CD4-positive, alpha-beta T cell treated with Interleukin-4 for 1 hour (primary cell): ENCODE data around the gene AGBL4.

ENCODE experiments used
- DNase-seq, 2 donors: peaks; one replicate each; pipeline ENCODE4 v3.0.0-alpha.2; 2020 to 2022

The AGBL4 gene

DNA sequence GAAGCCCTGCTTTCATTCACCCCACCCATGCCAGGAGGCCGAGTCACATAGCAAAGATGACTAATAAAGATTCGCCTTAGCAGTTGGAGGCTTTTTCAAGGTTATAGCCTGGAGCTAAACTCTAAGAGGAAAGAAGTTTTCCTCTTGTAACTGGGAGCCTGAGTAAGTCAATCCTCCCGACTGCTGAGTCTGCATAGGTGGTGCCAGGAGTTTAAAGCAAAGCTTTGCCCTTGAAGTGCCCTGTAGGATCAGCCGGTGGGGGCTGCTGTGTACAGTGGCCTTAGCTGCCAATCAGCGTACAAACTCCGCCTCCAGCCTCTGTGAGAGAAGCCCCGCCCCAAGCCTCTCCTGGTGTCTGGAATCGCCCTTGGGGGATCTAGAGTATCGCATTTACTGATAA, 1404.2 kb downstream of the AGBL4 start:
- DNase-seq = no peak

DNA sequence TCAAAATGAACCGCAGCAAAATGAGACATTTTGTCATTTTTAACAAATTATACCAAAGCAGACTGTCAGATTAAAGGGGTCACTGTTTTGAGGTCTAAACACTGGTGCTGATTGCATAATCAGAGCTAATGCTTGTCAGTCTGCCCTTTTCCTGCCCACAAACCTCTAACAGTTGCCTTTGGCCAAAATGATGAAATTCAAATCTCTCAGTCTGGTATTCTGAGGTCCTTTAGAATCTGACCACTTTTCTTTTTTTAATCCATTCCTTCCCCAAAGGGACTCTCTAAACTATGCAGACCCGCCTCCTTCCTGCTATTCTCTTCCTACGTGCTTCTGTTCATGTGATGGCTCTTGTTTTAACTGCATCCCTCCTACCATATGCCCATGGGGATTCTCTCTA, 1406.5 kb downstream of the AGBL4 start:
- no peak for DNase-seq

DNA sequence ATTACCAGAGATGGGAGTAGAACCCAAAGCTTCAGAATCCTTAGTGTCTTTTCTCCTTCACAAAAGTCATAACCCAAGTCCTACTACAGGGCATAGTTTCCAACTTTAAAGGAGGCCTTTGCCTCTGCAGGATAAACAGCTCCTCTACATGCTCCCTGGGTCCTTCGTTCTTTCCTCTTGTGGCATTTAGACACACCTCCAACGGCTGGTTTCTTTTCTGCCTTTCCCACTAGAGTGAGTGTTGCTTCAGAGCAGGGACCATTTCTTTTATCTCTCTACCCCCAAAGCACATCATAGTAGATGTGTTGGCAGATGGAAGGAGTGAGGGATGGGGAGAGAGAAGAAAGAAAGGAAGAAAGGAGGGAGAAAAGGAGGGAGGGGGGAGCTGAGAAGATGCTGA, 1407.0 kb downstream of the AGBL4 start:
- DNase-seq = no peak

DNA sequence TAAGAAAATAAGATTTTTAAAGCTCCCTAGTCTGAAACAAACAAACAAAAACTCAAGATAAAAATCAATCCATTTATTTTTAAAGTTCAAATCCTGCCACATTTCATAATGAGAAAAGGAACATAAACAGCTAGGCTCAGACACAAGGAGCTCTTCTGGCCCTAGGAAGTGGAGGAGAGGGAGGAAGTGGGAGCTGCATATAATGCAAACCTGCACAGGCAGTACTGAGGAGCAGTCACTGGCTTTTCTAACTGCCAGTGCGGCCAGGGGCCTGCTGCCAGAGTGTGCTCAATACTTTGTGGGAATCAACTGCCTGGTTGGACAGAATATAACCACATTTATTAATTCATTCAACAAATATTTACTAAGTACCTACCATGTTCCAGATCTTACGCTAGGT, 1411.9 kb downstream of the AGBL4 start:
- no peak for DNase-seq

DNA sequence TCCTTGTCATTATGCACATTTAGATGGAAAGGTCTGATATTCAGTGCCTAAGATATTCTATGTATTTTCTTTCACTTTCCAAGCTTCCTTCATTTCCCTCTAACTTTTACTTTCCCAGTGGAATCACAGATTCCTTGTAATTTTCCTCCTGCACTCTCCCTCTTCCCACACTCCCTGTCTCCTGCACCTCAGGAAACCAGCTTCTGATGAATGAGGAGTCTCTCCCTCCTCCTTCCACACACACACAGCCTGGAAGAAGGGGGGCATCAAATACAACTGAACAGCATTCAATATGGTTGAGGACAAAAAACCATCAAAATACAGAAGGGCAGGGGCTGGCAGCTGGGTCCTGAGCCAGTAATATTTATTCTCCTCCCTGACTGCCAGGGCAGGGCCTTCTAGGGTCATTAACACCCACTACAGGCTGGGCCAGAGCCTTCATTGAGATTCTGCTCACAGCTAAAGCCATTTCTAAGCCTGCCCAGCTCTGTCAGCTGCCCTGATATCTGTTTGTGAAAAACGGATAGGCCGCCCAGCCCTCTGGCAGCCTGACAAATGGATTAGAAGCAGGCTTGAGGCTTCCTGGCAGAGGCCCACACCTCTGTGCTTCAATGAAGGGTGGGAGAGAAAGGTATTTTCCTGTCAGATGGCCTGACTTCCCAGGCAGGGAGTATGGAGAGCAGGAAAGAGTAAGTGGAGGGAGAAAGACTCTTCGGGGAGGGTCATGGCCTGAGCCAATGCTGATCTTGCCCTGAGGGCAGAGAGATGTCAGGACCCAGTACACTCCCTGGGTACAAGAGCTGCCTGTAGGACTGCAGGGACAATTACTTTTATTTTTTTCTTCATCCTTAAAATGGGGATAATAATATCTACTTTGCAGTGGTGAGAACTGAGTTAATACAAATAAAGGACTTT, 1412.9 kb downstream of the AGBL4 start:
- no peak for DNase-seq

DNA sequence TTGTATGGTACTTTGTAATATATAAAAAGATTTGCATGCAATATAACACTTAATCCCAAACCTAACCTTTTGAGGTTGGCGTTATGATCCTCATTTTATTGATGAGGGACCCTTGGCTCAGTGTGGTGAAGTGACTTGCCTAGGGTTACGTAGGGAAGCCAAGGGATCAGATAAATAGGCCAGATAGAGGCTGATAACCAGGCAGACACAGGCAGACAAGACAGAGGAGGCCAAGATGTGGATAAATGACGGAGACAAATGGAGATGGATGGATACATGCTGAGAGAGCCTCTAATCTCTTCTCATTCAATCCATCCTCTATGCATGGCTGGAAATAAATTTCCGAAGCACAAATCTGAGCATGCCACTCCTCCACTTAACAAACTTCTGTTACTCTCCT, 1414.9 kb downstream of the AGBL4 start:
- no peak for DNase-seq

GRCh38 chr1:48603222-48603621, 1420.5 kb downstream of the AGBL4 start:
- no peak for DNase-seq

DNA sequence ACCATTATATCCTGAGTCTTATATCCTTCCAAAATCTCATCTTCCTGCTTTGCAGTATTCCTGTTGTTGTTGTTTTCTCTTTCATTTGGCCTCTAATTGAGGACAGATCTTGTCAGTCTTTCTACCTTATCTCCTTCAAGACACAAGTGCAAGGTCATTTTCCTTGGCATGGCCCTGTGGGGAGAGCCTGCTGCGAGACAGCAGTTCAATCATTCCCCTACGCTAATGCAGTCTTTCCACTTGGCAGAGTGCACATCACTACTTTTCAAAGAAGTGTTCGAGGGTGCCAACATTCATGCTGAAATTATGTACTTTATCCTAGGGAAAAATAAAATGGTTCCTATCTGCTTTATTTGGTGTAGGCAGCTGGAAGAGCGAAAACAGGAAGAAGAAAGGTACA, 1421.4 kb downstream of the AGBL4 start:
- DNase-seq = no peak

DNA sequence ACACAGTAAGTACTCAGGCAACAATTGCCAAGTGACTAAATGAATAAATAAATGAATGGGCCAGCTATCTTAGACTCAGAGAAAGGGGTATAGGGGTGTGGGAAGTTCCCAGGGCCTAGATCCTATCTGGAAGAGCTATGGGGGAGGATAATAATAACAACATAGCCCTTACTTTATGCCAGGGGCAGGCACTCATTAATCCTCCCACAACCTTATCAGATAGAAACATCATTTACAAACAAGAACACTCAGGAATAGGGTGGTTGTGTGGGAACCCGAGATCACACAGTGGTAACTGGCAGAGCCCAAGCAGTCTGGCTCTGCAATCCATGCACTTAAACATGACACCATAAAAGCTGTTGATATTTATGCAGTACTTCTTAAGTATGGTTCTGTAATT, 1423.6 kb downstream of the AGBL4 start:
- no peak for DNase-seq

- no peak for DNase-seq
These were observed 1426.1 kb downstream of the AGBL4 start for GRCh38 chr1:48597663-48598062.

DNA sequence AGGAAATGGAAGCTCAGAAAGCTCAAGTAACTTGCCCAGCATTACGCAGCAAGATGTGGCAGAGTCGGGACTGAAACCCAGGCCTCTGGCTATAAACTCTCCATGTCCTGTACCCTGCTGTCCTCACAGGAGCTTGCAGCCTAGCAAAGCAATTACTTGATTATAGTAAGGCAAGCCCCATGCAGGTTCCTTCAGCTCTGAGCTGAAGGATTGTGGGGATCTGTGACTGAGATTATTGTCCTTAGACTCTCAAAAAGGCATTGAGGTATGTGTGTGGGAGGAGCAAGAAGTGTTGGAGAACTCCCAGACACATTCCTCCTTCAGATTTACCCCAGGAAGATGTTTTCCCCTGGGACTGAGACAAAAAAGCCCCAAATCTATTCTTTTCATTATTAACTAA, 1427.7 kb downstream of the AGBL4 start:
- no peak for DNase-seq

- no peak for DNase-seq
These were observed 1428.1 kb downstream of the AGBL4 start for GRCh38 chr1:48595613-48596012.

DNA sequence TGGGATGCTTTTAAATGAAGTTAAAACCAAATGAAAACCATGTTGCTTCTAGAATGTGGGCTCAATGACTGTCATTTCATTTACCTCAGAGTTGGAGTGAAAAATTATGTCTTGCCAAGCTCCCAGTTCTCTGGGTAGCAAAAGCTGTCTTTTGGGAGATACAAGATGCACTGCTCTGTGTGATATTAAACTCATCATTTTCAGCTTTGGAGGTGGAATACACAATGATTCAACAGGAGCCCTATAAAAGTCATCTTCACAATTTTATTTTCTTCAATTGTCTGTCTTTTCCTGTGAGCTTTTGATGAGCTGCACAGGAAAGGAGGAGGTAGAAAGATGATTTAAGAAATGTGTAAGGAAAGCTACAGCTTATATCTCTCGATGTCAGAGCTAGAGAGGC, 1431.4 kb downstream of the AGBL4 start:
- no peak for DNase-seq

- DNase-seq = no peak
These were observed 1432.6 kb downstream of the AGBL4 start for GRCh38 chr1:48591181-48591580.

- DNase-seq = no peak
These were observed 1435.7 kb downstream of the AGBL4 start for GRCh38 chr1:48588061-48588460.

- DNase-seq = no peak
These were observed 1441.3 kb downstream of the AGBL4 start for GRCh38 chr1:48582408-48582807.

- no peak for DNase-seq
These were observed 1442.5 kb downstream of the AGBL4 start for GRCh38 chr1:48581270-48581669.

DNA sequence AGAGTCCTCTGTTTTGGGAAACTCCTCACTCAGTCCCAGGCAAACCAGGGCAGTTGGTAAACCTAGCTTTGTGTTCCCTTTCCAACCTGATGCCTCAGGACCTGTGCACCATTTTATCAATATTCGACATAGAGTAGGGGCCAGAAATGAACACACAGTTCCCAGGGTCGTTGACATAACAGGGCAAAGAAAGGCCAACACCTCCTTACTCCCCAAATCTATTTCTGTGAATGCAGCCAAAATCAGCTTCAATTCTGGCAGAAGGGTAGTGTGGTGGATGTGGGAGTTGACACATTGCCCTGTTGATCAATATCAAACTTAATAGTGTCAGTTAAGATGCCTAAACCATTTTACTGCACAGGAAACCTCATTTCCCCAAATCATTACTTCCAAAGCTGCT, 1447.2 kb downstream of the AGBL4 start:
- no peak for DNase-seq

GRCh38 chr1:48572646-48573258, 1451.0 kb downstream of the AGBL4 start:
- peak in 1 of 2 donors; percentile 4 for DNase-seq

DNA sequence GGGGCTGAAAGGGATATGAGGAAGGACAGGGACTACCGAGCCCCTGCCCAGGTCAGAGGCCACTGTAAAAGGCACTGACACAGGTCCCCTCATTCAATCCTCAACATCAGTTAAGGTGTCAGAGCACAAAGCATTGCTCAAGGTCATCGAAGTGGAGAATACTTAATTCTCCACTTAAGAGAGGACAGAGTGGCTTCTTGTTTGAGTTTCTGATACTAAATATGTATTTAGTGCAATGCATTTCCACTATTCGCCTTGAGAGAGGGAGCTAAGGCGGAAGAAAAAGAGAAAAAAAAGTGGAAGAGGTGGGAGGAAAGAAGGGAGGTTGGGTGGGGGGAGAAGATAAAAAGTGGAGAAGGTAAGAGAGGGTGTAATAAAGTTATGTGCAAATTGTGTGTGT, 1451.6 kb downstream of the AGBL4 start:
- no peak for DNase-seq

- DNase-seq = no peak
These were observed 1452.3 kb downstream of the AGBL4 start for GRCh38 chr1:48571303-48571987.

- DNase-seq = no peak
These were observed 1453.2 kb downstream of the AGBL4 start for GRCh38 chr1:48570568-48570967.

DNA sequence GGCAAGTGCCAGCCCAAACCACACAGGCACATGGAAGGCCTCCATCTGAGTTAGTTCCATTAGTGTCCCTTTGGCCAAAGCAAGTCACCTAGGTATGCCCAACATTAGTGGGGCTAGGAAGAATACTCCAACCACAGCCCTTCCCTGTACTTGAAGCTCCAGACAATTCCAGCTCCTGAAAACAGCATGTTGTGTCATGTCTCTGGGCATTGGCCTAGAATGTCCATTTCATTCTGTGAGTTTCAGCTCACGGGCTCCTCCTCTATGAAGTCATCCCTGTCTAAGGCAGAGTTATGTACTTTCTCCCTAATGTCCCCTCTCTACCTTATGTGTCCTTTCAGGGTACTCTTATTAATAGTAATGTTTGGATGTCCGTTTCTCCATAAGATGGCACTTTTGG, 1455.3 kb downstream of the AGBL4 start:
- no peak for DNase-seq

- DNase-seq = no peak
These were observed 1457.3 kb downstream of the AGBL4 start for GRCh38 chr1:48566492-48566891.
